ENCODE measurements around the gene HIRIP3.
"Not testable (repeated sequence)": the region's sequence is repeated elsewhere in the genome, so short reads cannot be mapped to it uniquely, and the experiment has no call there.

The HIRIP3 gene, protein sequence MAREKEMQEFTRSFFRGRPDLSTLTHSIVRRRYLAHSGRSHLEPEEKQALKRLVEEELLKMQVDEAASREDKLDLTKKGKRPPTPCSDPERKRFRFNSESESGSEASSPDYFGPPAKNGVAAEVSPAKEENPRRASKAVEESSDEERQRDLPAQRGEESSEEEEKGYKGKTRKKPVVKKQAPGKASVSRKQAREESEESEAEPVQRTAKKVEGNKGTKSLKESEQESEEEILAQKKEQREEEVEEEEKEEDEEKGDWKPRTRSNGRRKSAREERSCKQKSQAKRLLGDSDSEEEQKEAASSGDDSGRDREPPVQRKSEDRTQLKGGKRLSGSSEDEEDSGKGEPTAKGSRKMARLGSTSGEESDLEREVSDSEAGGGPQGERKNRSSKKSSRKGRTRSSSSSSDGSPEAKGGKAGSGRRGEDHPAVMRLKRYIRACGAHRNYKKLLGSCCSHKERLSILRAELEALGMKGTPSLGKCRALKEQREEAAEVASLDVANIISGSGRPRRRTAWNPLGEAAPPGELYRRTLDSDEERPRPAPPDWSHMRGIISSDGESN

DNA sequence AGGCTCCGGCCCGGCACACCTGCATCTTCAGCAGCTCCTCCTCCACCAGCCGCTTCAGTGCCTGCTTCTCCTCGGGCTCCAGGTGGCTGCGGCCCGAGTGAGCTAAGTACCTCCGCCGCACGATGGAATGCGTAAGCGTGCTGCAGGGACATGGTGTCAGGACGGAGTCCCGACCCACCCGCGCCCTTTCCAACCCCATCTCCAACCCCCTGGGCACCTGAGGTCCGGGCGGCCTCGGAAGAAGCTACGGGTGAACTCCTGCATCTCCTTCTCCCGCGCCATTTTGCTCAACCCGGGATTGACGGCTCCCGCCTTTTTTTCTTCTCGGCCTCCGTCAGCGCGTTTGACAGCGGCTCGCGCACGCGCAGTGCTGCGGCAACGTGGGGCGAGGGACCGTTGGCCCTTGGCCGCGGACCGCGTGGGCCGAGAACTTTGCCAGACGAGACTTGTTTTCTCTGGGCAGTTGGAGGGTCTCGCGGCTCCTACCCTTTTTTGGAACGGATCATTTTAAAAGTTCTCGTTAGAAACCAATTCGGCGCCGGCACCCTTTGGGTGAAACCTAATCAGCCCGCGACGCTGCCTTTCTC, at the start of gene HIRIP3:
Gene HIRIP3 (minus strand): TSS at position 294 of the 587 bp plus-strand sequence. CDS start 12 bp downstream, at position 282.
- peak; percentile 88 for DNase-seq

DNA sequence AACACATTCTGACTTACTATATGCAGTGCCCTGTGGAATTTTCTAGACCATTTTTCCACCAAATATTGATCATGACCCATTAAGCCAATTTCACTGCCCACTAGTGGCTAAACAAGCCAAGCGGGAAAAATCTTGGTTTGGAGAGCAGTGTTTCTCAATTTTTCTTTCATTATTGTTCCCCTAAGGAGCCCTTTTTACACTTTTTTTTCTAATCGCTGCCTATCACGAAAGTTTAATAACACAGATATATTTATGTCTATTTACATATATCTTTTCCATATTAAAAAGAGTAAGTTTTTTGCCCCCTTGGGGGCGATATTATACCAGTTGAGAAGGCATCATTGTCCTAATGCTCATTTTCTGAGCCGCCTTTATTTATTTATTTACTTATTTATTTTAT, 46.4 kb upstream of the HIRIP3 start:
- no peak for DNase-seq

DNA sequence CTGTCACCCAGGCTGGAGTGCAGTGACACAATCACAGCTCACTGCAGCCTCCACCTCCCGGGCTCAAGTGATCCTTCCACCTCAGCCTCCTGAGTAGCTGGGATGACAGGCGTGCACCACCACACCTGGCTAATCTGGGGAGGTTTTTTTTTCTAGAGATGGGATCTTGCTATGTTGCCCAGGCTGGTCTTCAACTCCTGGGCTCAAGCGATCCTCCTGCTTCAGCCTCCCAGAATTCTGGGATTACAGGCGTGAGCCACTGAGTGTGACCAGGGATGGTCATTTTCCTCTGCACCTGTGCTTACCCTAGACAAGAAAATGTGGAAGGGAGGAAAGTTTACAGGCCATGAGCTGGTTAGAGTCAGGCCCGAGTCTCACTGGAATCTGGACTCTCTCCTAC, 45.3 kb upstream of the HIRIP3 start:
- not testable (repeated sequence) for DNase-seq

DNA sequence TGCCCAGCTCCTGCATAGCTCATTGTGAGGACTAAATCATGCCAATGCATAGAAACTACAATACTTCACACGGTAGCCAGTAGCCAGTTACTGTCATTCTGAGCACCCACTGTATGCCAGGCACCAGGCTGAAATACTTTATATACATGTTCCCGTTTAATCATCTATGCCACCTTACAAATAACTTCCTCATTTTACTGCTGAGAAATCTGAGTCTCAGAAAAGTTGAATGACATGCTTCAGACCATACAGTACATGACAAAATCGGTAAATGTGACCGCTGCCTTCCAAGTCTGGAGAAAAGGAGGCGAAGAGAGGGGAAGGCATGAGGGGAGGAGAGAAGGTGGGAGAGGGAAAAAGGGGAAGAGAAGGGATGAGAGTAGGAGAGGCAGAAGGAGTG, 44.8 kb upstream of the HIRIP3 start:
- DNase-seq = no peak

DNA sequence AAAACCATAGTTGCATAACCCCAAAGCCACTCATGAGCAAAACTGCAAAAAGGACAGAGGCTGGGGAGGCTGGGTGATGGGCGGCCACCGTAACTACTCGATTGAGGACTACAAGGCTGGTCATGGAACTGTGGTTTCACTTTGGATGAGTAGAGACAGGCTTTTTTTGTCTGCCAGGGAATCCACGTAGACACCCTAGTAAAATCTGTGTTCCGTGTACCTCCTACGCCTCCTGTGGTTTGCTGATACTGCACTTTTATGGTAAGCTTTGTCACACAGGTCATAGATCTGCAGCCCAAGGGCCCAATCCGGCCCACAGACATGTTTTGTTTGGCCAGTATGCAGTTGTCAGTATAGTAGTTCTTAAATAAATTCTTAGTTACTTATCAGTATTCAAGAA, 37.9 kb upstream of the HIRIP3 start:
- DNase-seq = no peak

DNA sequence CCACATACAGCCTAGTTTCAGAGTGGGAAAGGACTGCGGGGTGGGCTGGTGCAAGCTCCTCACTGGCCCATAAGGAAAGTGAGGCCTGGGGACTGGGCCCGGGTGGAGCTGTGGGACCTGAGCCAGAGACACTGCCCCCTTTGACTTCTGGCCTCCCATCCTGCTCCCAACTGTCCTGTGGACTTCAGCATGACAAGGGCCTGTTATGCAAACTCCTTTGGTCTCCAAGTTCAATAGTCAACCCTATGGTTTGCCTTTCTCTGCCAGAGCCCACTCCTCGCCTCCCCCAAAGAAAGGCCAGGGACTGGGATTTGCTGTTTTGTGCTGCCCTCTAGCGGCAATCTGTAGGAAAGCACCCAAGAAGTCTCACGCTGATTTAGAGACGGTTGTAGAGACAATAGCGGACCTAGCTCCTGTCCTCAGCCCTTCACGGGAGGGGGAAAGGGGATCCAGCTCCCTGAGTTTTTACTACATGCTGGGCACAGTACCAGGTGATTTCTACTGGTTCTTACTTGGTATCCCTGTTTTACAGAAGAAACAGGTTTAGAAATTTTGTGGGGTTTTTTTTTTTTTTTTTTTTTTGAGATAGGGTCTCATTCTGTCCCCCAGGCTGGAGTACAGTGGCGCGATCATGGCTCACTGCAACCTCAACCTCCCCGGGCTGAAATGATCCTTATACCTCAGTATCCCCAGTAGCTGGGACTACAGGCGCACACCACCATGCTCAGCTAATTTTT, 36.8 kb upstream of the HIRIP3 start:
- DNase-seq = peak; percentile 66

DNA sequence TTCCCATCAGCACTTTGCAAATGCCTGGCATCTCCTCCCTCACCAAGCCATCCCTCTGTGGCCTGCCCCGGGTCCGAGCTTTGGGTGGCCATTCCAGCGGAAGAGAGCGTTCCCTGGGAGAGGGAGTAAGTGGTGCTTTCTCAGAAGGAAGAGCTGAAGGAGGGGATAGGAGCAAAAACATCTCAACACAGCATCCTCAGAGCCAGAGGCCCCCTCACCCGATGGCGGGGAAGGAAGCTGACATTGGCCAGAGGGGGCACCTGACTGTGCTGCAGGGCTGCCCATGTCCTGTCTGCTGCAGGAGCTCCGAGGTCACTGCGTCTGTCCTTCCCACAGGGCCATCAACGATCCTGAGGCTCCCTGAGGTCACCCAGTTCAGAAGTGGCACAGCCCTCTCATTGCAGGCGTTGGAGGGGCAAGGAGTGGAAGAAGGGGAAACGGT, 36.1 kb upstream of the HIRIP3 start:
- no peak for DNase-seq

DNA sequence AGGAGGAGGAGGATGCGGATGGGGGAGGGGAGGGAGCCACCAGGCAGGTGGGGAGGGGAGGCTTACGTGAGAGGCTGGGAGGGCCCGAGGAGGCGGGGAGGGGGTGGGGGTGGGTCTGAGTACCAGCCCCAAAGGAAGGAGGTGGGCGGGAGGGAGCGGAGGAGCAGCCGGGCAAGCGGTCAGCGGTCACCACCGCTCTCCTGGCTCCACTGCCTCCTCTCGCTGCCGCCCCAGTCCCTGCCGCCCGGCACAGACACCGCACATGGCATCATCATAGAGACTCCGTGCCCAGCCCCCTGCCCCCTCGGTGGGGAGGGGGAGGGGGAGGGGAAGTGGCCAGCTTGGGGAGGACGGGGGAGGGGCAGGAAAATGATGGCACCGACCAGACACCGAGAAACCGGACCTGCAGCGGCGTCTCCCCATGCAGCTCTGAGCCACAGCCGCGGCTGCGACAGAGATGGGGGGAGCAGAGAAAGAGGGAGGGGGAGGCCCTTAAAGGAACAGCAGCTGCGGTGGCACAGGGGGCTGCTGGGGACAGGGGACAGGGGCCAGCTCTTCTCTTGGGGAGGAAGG, 35.5 kb upstream of the HIRIP3 start, which contains the start of gene TLCD3B:
Gene TLCD3B (minus strand): TSS at position 431 of the 573 bp plus-strand sequence. CDS start 744 bp downstream, outside the sequence.
- DNase-seq = no peak

DNA sequence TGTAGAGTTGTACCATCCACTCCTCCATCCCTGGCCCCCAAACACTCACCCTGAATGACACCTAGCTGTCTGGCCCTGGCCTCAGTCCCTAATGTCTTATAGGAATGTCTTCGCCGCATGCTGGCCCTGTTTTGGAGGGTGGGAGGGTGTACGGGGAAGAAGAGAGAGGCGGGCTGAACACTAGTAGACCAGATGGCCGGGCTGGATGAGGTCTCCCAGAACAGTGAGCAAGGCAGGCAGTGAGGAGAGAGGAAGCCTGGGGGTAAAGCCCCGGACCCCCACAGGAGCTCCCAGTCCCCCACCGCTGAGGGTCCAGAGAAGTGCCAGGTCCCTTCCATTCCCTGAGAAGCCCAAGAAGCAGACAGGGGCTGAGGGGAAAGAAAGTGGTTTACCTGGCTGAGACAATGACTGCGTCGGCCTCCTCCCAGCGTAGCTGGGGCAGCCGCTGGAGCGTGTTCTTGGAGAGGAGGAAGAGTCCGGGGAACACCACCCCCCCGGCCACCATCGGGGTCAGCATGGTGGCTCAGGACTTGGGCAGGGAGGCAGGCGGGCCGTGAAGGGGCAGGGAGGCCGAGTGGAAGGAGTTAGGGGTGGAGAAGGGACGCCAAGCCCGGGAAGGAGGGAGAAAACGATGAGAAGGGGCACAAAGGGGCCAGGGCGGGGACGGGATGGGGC, 34.7 kb upstream of the HIRIP3 start:
- DNase-seq = no peak

DNA sequence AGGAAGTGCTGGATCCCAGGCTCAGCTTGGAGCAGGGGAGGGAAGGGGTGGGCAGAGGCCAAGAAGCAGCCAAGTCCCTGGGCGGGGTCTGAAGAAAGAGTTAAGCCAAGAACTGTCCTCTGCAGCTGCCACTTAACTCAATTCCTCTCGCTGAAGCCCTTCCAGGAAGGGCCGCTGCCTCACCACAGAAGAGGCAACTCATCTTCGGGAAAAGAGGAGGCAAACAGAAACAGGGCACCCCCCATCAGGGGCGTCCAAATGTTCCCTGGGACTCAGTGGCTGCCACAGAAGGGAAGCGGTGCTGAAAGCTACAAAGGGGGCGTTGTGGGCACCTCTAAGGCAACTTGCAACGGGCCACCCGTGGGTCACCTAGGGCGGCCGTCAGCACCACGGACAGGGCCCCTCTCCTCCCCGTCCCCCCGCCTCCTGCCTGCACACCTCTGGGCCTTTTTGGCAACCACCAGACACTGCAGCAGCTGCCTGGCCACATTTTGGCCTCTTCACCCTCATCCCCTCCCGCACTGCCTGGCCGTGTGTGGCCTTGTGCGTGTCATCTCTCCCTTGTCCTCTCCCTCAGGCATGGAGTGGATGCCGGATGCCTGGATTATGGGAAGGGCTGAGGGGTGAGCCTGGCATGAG, 33.1 kb upstream of the HIRIP3 start:
- DNase-seq = no peak

DNA sequence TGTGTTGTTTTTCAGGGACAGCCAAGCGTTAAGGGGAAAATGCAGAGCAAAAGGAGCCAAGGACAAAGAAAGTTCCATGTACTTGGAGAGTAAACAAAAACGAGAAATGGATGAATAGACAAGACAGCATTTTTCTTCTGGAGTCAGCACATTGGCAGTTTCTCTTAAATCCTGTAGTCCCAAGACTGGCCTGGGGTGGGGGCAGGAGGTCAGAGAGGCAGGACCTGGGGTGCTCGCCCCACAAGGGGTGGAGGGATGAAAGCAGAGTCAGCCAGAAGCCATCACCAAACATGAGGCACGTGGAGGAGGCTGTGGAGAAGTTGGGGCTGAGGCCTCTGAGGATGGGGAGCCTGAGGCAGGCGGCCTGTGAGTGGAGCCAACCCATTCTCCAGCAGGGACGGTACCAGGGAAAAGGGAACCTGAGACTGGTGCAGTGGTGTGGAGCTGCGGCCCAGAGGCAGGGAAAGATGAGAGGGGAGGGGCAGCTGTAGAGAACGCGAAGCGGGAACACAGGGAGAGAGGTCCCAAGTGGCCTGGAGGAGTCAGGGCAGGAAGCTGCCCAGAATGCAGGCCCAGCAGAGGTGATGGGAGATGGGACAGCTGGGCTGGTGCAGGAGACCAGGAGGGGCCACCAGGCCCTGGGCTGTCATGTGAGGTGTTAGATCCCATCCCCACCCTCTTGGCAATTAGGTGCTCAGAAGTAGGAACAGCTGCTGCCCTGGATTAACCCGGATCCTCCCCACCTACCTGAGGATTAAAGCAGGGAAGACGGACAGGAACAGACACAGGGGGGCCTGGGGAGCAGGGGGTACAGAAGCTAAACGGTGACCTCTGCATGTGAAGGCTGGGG, 32.4 kb upstream of the HIRIP3 start:
- DNase-seq = no peak

DNA sequence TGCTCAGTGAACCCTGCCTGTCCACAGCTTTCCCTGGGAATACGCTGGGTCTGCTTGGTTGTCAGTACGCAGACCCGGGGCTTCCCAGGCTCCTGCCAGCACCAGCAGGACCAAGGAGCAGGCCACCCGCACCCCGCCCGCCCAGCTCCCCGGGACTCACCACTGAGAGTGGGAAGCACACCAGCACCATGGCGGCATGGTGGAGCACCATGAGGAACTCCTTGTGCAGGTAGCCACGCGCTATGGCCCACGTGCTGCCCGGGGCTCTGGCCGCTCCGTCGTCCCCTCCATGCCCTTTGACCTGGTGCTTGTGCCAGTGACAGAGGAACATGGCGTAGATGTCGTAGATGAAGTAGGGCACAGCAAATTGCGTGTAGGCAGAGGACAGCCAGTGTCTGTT, 31.0 kb upstream of the HIRIP3 start:
- no peak for DNase-seq

DNA sequence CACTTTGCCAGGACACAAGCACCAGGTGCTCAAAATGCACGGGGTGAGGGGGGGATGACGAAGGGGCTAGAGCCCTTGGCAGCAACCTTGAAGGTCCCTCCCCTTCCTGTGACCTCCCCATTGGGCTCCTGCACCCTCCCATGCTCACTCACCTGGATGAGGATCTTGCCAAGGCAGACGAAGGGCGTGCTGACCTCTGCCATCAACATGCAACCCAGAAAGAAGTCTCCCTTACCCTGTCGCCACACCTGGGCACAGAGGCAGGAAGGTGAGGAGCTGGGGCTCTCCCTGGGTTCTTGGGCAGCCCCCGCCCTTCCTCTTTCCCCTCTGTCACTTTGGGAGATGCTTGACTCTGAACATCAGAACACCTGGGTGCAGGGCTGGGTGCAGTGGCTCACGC, 30.2 kb upstream of the HIRIP3 start:
- no peak for DNase-seq

DNA sequence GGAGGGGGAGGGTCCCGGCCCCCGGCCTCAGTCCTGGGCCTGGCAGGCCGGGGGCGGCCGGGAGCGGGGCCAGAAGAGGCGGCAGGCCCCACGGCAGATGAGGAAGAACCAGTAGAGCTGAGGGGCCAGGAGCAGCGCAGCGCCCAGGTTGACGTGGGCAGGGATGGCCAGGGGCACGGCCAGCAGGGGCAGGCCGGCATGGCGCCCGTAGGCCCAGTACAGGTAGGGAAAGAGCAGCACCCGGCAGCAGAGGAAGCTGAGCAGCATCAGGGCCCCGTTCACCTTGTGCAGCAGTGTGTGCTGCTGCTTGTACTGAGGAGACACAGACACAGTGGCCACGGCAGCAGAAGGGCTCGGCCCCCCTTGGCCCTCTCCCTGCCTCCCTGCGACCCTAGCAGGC, 29.7 kb upstream of the HIRIP3 start:
- DNase-seq = no peak

DNA sequence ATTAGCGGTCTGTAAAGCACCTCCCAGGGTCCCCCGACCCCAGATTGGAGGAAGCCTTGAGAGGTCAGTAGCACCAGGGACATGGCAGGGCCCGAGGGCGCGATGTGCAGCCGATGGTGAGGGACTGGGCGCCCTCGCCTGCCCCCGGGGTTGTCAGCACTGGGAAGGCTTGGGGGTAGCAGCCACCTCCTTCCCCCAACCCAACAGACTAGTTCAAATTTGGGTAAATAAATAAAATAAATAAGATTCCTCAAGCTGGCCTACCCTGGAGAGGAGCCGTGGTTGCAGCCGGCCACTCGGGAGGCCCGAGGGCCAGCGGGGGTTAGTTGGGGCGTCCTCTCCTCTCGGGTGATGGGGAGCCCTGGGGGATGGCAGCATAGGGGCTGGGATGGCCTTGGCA, 29.0 kb upstream of the HIRIP3 start:
- DNase-seq = no peak

DNA sequence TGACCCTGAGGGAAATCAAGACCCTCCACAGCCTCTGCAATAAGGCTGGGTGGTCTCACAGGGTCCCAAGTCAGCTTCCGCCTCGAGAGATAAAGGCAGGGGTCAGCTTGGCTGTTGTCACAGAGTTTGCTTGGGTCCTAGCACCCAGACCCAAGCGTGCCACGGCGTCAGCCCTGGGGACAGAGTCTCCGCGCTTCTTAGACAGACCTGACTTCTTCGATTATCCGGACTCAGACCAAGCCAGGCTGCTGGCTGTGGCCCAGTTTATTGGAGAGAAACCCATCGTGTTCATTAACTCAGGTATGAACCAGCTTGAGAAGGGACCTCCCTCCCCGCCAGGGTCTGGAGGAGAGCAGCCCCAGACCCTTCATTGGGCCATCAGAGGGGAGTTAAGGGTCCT, 28.2 kb upstream of the HIRIP3 start:
- DNase-seq = no peak

DNA sequence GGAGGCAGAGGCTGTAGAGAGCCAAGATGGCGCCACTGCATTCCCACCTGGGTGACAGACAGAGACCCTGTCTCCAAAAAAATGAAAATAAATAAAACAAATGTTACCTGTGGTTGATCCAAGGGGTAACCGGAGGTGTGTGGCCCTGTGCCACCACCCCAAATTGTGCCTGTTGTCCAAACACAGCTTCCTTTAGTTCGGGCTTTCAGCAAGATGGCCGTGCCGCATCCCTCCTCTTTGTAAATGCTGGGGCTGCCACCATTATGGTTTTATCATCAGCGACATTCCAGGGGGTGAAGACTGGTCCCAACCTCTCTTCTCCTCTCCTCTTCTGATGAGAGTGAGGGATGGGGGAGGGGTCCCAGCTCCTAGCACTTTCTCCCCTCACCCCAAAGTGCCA, 27.5 kb upstream of the HIRIP3 start, which contains the start of gene C16orf92:
Gene C16orf92 (plus strand): TSS at position 312 of the 400 bp plus-strand sequence. CDS start 143 bp downstream, outside the sequence.
- no peak for DNase-seq

DNA sequence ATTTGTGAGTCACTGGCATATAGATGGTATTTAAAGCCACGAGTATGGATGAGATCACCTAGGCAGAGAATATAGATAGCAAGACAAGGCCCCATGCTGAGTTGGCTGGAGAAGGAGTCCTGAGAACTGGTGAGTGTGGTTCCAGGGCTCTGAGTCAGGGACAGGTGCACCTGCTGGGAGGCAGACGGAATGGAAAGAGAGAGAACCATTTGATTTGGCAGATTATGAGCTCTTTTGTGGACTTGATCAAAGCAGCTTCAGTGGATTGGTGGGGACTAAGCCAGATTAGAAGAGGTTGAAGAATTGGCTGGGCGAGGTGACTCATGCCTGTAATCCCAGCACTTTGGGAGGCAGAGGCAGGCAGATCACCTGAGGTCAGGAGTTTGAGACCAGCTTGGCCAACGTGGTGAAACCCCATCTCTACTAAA, 23.3 kb upstream of the HIRIP3 start:
- no peak for DNase-seq

DNA sequence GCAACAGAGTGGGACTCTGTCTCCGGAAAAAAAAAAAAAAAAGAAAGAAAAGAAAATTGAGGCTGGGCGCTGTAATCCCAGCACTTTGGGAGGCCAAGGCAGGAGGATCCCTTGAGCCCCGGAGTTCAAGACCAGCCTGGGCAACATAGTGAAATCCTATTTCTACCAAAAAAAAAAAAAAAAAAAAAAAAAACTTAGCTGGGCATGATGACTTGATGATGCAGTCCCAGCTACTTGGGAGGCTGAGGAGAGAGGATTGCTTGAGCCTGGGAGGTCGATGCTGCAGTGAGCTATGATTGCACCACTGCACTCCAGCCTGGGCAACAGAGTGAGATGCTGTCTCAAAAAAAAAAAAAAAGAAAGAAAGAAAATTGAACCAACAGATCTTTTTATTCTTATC, 22.5 kb upstream of the HIRIP3 start:
- DNase-seq = not testable (repeated sequence)

DNA sequence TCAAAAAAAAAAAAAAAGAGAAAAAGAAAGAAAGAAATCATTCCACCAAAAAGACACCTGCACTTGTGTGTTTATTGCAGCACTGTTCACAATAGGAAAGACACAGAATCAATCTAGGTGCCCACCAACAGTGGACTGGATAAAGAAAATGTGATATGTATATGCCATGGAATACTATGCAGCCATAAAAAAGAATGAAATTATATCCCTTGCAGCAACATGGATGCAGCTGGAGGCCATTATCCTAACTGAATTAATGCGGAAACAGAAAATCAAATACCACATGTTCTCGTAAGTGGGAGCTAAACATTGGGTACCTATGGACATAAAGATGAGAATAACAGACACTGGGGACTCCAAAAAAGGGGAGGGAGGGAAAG, 21.9 kb upstream of the HIRIP3 start:
- DNase-seq = no peak
